ENCODE data around the gene ZRANB3.

DNA sequence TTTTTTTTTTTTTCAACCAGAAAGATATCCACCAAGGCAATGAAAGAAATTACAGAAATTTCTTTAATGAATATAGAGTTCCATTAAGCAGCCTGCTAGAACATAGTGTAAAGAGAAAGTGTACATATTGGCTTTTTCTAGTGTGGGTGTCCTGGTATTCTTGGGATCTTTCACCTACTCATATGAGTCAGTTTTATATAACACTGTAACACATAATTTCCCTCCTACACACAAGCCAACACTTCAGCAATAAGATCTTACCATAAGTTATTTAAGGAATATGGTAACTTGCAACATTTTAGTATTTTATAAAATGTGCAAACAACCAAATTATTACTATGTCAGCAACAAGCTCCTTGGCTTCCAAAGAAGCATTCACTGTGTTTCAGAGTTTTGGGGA is 59.9 kb downstream of the ZRANB3 start:
- TF ChIP-seq, protein P1, sequence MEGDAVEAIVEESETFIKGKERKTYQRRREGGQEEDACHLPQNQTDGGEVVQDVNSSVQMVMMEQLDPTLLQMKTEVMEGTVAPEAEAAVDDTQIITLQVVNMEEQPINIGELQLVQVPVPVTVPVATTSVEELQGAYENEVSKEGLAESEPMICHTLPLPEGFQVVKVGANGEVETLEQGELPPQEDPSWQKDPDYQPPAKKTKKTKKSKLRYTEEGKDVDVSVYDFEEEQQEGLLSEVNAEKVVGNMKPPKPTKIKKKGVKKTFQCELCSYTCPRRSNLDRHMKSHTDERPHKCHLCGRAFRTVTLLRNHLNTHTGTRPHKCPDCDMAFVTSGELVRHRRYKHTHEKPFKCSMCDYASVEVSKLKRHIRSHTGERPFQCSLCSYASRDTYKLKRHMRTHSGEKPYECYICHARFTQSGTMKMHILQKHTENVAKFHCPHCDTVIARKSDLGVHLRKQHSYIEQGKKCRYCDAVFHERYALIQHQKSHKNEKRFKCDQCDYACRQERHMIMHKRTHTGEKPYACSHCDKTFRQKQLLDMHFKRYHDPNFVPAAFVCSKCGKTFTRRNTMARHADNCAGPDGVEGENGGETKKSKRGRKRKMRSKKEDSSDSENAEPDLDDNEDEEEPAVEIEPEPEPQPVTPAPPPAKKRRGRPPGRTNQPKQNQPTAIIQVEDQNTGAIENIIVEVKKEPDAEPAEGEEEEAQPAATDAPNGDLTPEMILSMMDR (conservative IDR thresholded peaks at IDR 0.05; ENCODE audit: low read length): no peak
- no peak for TF ChIP-seq EZH2phosphoT487 (IDR thresholded peaks at IDR 0.05; ENCODE audit: borderline replicate concordance)
